HEK293 (cell line): ENCODE results near the gene STN1.

Experiments
- CTCF ChIA-PET: fragments of 350-600 bp; formaldehyde crosslinking; extraction: SDS; loops from one replicate; lab custom pipeline; 2021; ENCODE audit warnings: antibody characterized with exemption; lab: Yijun Ruan, JAX
- POLR2A ChIA-PET: fragments of 300-600 bp; formaldehyde crosslinking; extraction: SDS; loops from one replicate; lab custom pipeline; 2020; ENCODE audit warnings: antibody characterized with exemption, inconsistent platforms; lab: Yijun Ruan, JAX
- H3K27ac ChIP-seq: fragments of 200-500 bp; sonication (Bioruptor generic); 2 replicates; pipeline ENCODE4 v1.5.1; 2014; ENCODE audit warnings: low read depth, low read length, control low read depth, inconsistent platforms; ENCODE audit errors: extremely low read depth
- H3K36me3 ChIP-seq, 2 experiments: fragments of 200-500 bp in 1 of 2; sonication (Bioruptor generic) in 1 of 2; 1 replicate in 1 of 2; 2 replicates in 1 of 2; pipeline ENCODE4 v1.5.1; 2014 to 2017; ENCODE audit warnings: inconsistent platforms in 2 of 2, low read length in 2 of 2; ENCODE audit not compliant: control insufficient read depth in 2 of 2, insufficient read depth in 1 of 2
- H3K4me1 ChIP-seq: fragments of 200-500 bp; sonication (Bioruptor generic); 2 replicates; pipeline ENCODE4 v1.5.1; 2014; ENCODE audit warnings: mild to moderate bottlenecking, low read length, inconsistent platforms; ENCODE audit not compliant: control insufficient read depth, insufficient read depth
- H3K4me3 ChIP-seq: 2 replicates; pipeline ENCODE4 v1.5.1; 2011; ENCODE audit warnings: low read depth, mild to moderate bottlenecking, control low read depth, low read length, moderate library complexity
- H3K9me3 ChIP-seq: fragments of 200-500 bp; sonication (Bioruptor generic); 2 replicates; pipeline ENCODE4 v1.5.1; 2014; ENCODE audit warnings: low read depth, low read length, inconsistent platforms; ENCODE audit not compliant: control insufficient read depth, insufficient read depth
- BCL11B ChIP-seq: fragments of 450-650 bp; formaldehyde crosslinking; IDR thresholded peaks from 2 replicates; pipeline ENCODE4 v1.5.1; 2016; ENCODE audit warnings: low read depth, missing biosample characterization, missing genetic modification characterization
- KLF9 ChIP-seq: fragments of 450-650 bp; formaldehyde crosslinking; IDR thresholded peaks from 2 replicates; pipeline ENCODE4 v1.5.1; 2016; ENCODE audit warnings: missing biosample characterization, missing genetic modification characterization, low read depth
- MZF1 ChIP-seq: fragments of 450-650 bp; formaldehyde crosslinking; IDR thresholded peaks from 2 replicates; pipeline ENCODE4 v1.5.1; 2017; ENCODE audit warnings: missing biosample characterization, missing genetic modification characterization, borderline replicate concordance
- PBX3 ChIP-seq: sonication (generic); formaldehyde crosslinking; IDR thresholded peaks from 2 replicates; pipeline ENCODE4 v1.8.1; 2022; ENCODE audit warnings: mild to moderate bottlenecking, moderate library complexity, missing genetic modification reagents
- YY2 ChIP-seq: fragments of 450-650 bp; formaldehyde crosslinking; IDR thresholded peaks from 2 replicates; pipeline ENCODE4 v1.5.1; 2016; ENCODE audit warnings: missing biosample characterization, missing genetic modification characterization
- ZBTB20 ChIP-seq: fragments of 450-650 bp; formaldehyde crosslinking; IDR thresholded peaks from 2 replicates; pipeline ENCODE4 v1.5.1; 2016; ENCODE audit warnings: missing biosample characterization, missing genetic modification characterization
- ZBTB21 ChIP-seq: fragments of 450-650 bp; formaldehyde crosslinking; IDR thresholded peaks from 2 replicates; pipeline ENCODE4 v1.5.1; 2017; ENCODE audit warnings: missing biosample characterization, missing genetic modification characterization
- ZFP37 ChIP-seq: fragments of 450-650 bp; formaldehyde crosslinking; IDR thresholded peaks from 2 replicates; pipeline ENCODE4 v1.5.1; 2016; ENCODE audit warnings: missing biosample characterization, missing genetic modification characterization
- ZNF114 ChIP-seq: fragments of 450-650 bp; formaldehyde crosslinking; IDR thresholded peaks from 2 replicates; pipeline ENCODE4 v1.5.0; 2017; ENCODE audit warnings: missing biosample characterization, missing genetic modification characterization
- ZNF157 ChIP-seq: fragments of 450-650 bp; formaldehyde crosslinking; IDR thresholded peaks from 2 replicates; pipeline ENCODE4 v1.5.1; 2016; ENCODE audit warnings: missing biosample characterization, missing genetic modification characterization
- ZNF19 ChIP-seq: fragments of 450-650 bp; formaldehyde crosslinking; IDR thresholded peaks from 2 replicates; pipeline ENCODE4; 2016; ENCODE audit warnings: missing biosample characterization, missing genetic modification characterization, low read depth
- ZNF426 ChIP-seq: fragments of 450-650 bp; formaldehyde crosslinking; IDR thresholded peaks from 2 replicates; pipeline ENCODE4 v1.5.1; 2017; ENCODE audit warnings: missing biosample characterization, missing genetic modification characterization, mild to moderate bottlenecking, inconsistent platforms, moderate library complexity
- ZNF518A ChIP-seq: fragments of 450-650 bp; formaldehyde crosslinking; conservative IDR thresholded peaks from 2 replicates; pipeline ENCODE4 v1.5.1; 2016; ENCODE audit warnings: low read depth, missing biosample characterization, missing genetic modification characterization
- ZSCAN23 ChIP-seq: fragments of 450-650 bp; formaldehyde crosslinking; IDR thresholded peaks from 2 replicates; pipeline ENCODE4 v1.5.1; 2016; ENCODE audit warnings: missing biosample characterization, missing genetic modification characterization
- TF ChIP-seq, protein P1 (sequence below): fragments of 450-650 bp; formaldehyde crosslinking; IDR thresholded peaks from 2 replicates; pipeline ENCODE4 v1.5.1; 2017; ENCODE audit warnings: missing biosample characterization, missing genetic modification characterization
- TF ChIP-seq, protein P2 (sequence below): fragments of 450-650 bp; formaldehyde crosslinking; IDR thresholded peaks from 2 replicates; pipeline ENCODE4 v1.5.1; 2016; ENCODE audit warnings: missing biosample characterization, missing genetic modification characterization, borderline replicate concordance

The STN1 gene

DNA sequence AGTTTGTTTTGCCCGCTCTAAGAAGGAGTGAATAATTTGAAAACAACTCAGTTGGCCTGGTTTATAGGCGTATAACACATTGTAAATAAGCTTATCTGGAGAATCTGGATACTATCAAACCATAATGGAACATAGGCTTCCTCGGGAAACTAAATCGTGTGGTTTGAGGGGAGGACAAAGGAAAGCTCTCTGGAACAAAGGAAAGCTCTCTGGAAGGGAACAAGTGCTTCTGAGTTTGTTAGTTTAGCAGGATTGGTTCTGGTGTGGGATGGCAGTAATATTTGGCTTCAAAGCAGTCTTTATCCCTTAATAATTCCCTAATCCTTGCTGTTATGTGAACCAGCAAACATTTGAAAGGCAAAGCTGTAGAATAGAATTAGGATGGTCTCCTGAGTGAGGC, 34.0 kb upstream of the STN1 start:
- TF ChIP-seq ZNF157 (tag by site-specific recombination) (no peak), ZBTB20 (0 out of 2 replicates have a peak, but pooled peaks have one; percentile 18)
- POLR2A ChIA-PET, result no interaction called here
- CTCF ChIA-PET, result interaction anchor here (0.6 to 1.2 kb wide), 4 partner anchors 10 to 861 kb away, joined by 3 to 6 read pairs (median 4); no protein-coding TSS in a partner anchor
- H3K27ac ChIP-seq, result no peak overlapping the region
- no peaks in the 10 kb centered on the region for H3K36me3 ChIP-seq
- H3K4me3 ChIP-seq, result no peak overlapping the region
- no peaks in the 10 kb centered on the region for H3K4me1 ChIP-seq
- H3K9me3 ChIP-seq, result no peaks in the 10 kb centered on the region

GRCh38 chr10:103951183-103951582, 33.2 kb upstream of the STN1 start:
- no peak overlapping the region for H3K27ac ChIP-seq
- TF ChIP-seq ZNF518A, result no peak
- TF ChIP-seq, protein P1, sequence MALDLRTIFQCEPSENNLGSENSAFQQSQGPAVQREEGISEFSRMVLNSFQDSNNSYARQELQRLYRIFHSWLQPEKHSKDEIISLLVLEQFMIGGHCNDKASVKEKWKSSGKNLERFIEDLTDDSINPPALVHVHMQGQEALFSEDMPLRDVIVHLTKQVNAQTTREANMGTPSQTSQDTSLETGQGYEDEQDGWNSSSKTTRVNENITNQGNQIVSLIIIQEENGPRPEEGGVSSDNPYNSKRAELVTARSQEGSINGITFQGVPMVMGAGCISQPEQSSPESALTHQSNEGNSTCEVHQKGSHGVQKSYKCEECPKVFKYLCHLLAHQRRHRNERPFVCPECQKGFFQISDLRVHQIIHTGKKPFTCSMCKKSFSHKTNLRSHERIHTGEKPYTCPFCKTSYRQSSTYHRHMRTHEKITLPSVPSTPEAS (tag by site-specific recombination), result no peak
- no peak for TF ChIP-seq ZNF426 (tag by site-specific recombination)
- TF ChIP-seq MZF1 (tag by site-specific recombination), result no peak
- no peak for TF ChIP-seq YY2
- TF ChIP-seq, protein P2, sequence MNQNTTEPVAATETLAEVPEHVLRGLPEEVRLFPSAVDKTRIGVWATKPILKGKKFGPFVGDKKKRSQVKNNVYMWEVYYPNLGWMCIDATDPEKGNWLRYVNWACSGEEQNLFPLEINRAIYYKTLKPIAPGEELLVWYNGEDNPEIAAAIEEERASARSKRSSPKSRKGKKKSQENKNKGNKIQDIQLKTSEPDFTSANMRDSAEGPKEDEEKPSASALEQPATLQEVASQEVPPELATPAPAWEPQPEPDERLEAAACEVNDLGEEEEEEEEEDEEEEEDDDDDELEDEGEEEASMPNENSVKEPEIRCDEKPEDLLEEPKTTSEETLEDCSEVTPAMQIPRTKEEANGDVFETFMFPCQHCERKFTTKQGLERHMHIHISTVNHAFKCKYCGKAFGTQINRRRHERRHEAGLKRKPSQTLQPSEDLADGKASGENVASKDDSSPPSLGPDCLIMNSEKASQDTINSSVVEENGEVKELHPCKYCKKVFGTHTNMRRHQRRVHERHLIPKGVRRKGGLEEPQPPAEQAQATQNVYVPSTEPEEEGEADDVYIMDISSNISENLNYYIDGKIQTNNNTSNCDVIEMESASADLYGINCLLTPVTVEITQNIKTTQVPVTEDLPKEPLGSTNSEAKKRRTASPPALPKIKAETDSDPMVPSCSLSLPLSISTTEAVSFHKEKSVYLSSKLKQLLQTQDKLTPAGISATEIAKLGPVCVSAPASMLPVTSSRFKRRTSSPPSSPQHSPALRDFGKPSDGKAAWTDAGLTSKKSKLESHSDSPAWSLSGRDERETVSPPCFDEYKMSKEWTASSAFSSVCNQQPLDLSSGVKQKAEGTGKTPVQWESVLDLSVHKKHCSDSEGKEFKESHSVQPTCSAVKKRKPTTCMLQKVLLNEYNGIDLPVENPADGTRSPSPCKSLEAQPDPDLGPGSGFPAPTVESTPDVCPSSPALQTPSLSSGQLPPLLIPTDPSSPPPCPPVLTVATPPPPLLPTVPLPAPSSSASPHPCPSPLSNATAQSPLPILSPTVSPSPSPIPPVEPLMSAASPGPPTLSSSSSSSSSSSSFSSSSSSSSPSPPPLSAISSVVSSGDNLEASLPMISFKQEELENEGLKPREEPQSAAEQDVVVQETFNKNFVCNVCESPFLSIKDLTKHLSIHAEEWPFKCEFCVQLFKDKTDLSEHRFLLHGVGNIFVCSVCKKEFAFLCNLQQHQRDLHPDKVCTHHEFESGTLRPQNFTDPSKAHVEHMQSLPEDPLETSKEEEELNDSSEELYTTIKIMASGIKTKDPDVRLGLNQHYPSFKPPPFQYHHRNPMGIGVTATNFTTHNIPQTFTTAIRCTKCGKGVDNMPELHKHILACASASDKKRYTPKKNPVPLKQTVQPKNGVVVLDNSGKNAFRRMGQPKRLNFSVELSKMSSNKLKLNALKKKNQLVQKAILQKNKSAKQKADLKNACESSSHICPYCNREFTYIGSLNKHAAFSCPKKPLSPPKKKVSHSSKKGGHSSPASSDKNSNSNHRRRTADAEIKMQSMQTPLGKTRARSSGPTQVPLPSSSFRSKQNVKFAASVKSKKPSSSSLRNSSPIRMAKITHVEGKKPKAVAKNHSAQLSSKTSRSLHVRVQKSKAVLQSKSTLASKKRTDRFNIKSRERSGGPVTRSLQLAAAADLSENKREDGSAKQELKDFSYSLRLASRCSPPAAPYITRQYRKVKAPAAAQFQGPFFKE (tag by site-specific recombination), result no peak
- no peak for TF ChIP-seq ZBTB21
- TF ChIP-seq KLF9, result no peak
- no peak for TF ChIP-seq ZNF114 (tag by site-specific recombination)
- TF ChIP-seq ZFP37 (tag by site-specific recombination), result no peak
- TF ChIP-seq ZNF19, result no peak
- no peak for TF ChIP-seq PBX3 (CRISPR knock-in tag)
- TF ChIP-seq BCL11B, result no peak
- TF ChIP-seq ZNF157 (tag by site-specific recombination), result no peak
- no peak for TF ChIP-seq ZSCAN23 (tag by site-specific recombination)
- no peak overlapping the region for H3K4me3 ChIP-seq
- ChIA-PET CTCF (interaction anchor here (0.9 kb wide), 1 partner anchor 10 kb away, joined by 6 read pairs; no protein-coding TSS in a partner anchor), POLR2A (no interaction called here)
- no peaks in the 10 kb centered on the region for H3K9me3 ChIP-seq
- no peaks in the 10 kb centered on the region for H3K36me3 ChIP-seq
- H3K4me1 ChIP-seq, result no peaks in the 10 kb centered on the region
